GM19438 (cell line): ENCODE results near the gene WNT10A.
A peak's percentile ranks its signal among the peaks of the same experiment; 100 is the strongest.
"Not testable (repeated sequence)": the region's sequence is repeated elsewhere in the genome, so short reads cannot be mapped to it uniquely, and the experiment has no call there.

Source experiments
- ATAC-seq: cut with Tn5 transposase; IDR thresholded peaks from one replicate; pipeline ENCODE4 v1.9.1; 2021; ENCODE audit warnings: low read depth; ENCODE audit not compliant: unreplicated experiment

Gene WNT10A

GRCh38 chr2:218880102-218880858 lies at the start of gene WNT10A:
Gene WNT10A, plus strand, starts transcription at chr2:218880852. Its CDS starts 144 bp downstream, at chr2:218880996.
- ATAC-seq, result peak; percentile 64

- ATAC-seq, result no peak
These were observed 49.2 kb upstream of the WNT10A start, which contains the start of gene PRKAG3 for GRCh38 chr2:218831378-218831990. Gene PRKAG3, minus strand, starts transcription at chr2:218831803.

GRCh38 chr2:218832081-218832480 lies 48.6 kb upstream of the WNT10A start:
- ATAC-seq, result no peak

GRCh38 chr2:218832520-218832919 lies 48.1 kb upstream of the WNT10A start:
- no peak for ATAC-seq

- ATAC-seq, result no peak
These were observed 47.5 kb upstream of the WNT10A start for GRCh38 chr2:218833023-218833609.

- ATAC-seq, result no peak
These were observed 46.0 kb upstream of the WNT10A start for GRCh38 chr2:218834685-218835084.

GRCh38 chr2:218837495-218837894 lies 43.2 kb upstream of the WNT10A start:
- no peak for ATAC-seq

GRCh38 chr2:218839430-218839829 lies 41.2 kb upstream of the WNT10A start:
- ATAC-seq, result no peak

- ATAC-seq, result no peak
These were observed 40.8 kb upstream of the WNT10A start for GRCh38 chr2:218839888-218840287.

GRCh38 chr2:218844334-218844733 lies 36.3 kb upstream of the WNT10A start:
- ATAC-seq, result not testable (repeated sequence)

GRCh38 chr2:218846963-218847362 lies 33.7 kb upstream of the WNT10A start:
- ATAC-seq, result not testable (repeated sequence)

- no peak for ATAC-seq
These were observed 30.9 kb upstream of the WNT10A start for GRCh38 chr2:218849721-218850120.

GRCh38 chr2:218850796-218851195 lies 29.9 kb upstream of the WNT10A start:
- ATAC-seq, result no peak

GRCh38 chr2:218851286-218851685 lies 29.4 kb upstream of the WNT10A start:
- no peak for ATAC-seq

GRCh38 chr2:218852911-218853667 lies 27.6 kb upstream of the WNT10A start:
- ATAC-seq, result no peak

GRCh38 chr2:218853766-218854165 lies 26.9 kb upstream of the WNT10A start:
- no peak for ATAC-seq

GRCh38 chr2:218854860-218855259 lies 25.8 kb upstream of the WNT10A start:
- ATAC-seq, result no peak

- no peak for ATAC-seq
These were observed 25.1 kb upstream of the WNT10A start for GRCh38 chr2:218855305-218856166.

- no peak for ATAC-seq
These were observed 24.3 kb upstream of the WNT10A start for GRCh38 chr2:218856167-218856895.
